ENCODE data around the gene AP2B1.
"Not testable (repeated sequence)": the region's sequence is repeated elsewhere in the genome, so short reads cannot be mapped to it uniquely, and the experiment has no call there.

- TF ChIP-seq CTCF, POLR2A (IDR thresholded peaks at IDR 0.05): not testable (repeated sequence)
These were observed 23.6 kb downstream of the AP2B1 start for GRCh38 chr17:35610746-35611145.

All from sigmoid colon (tissue), 3 donors.